GM12873 (cell line): ENCODE data around the gene ZFR2.

Experiments
- CTCF ChIP-seq: IDR thresholded peaks from 2 replicates; pipeline ENCODE4 v1.5.1; 2012; ENCODE audit warnings: low read depth, mild to moderate bottlenecking, moderate library complexity, low read length, control low read depth; ENCODE audit not compliant: insufficient read depth; ENCODE audit errors: missing control alignments

Gene ZFR2

GRCh38 chr19:3834349-3835054, 34.3 kb downstream of the ZFR2 start:
- no peak for TF ChIP-seq CTCF

- TF ChIP-seq CTCF: no peak
These were observed 35.1 kb downstream of the ZFR2 start for GRCh38 chr19:3833578-3834348.

GRCh38 chr19:3832001-3832400, 36.8 kb downstream of the ZFR2 start:
- TF ChIP-seq CTCF: no peak

- no peak for TF ChIP-seq CTCF
These were observed 37.2 kb downstream of the ZFR2 start for GRCh38 chr19:3831601-3832000.

- no peak for TF ChIP-seq CTCF
These were observed 37.9 kb downstream of the ZFR2 start for GRCh38 chr19:3830621-3831589.

- no peak for TF ChIP-seq CTCF
These were observed 41.5 kb downstream of the ZFR2 start for GRCh38 chr19:3827306-3827705.

GRCh38 chr19:3826163-3826562, 42.7 kb downstream of the ZFR2 start:
- no peak for TF ChIP-seq CTCF
